Liver (tissue), 9 donors: Measurements from ENCODE around the gene WDR82. TPM values are rescaled to one million over a fixed set of nuclear protein-coding genes. Genes with fewer than 3 reads are reported as not detected.

Experiments used
- DNase-seq: peaks from one replicate; pipeline ENCODE4 v3.0.0-alpha.2; 2017; ENCODE audit warnings: low spot score
- H3K27ac ChIP-seq, 2 donors: one replicate each; pipeline ENCODE4 v1.7.0; 2013; ENCODE audit warnings: inconsistent platforms in 2 of 2, low read length in 2 of 2, control low read depth in 1 of 2, low read depth in 1 of 2, mild to moderate bottlenecking in 1 of 2
- H3K27me3 ChIP-seq, 4 donors: one replicate each; pipeline versions ENCODE4 v1.6.1 to v1.7.0; 2013; ENCODE audit warnings: low read length in 3 of 4, inconsistent platforms in 1 of 4, mild to moderate bottlenecking in 1 of 4, moderate library complexity in 1 of 4; ENCODE audit not compliant: control insufficient read depth in 4 of 4, insufficient read depth in 4 of 4
- H3K36me3 ChIP-seq, 4 donors: one replicate each; pipeline versions ENCODE4 v1.6.1 to v1.7.0; 2013; ENCODE audit warnings: low read length in 3 of 4, mild to moderate bottlenecking in 3 of 4, low read depth in 1 of 4, moderate library complexity in 1 of 4; ENCODE audit not compliant: control insufficient read depth in 4 of 4, insufficient read depth in 3 of 4
- H3K4me1 ChIP-seq, 4 donors: one replicate each; pipeline versions ENCODE4 v1.6.1 to v1.7.0; 2013; ENCODE audit warnings: low read length in 3 of 4, mild to moderate bottlenecking in 3 of 4, moderate library complexity in 1 of 4; ENCODE audit not compliant: control insufficient read depth in 4 of 4, insufficient read depth in 4 of 4
- H3K4me3 ChIP-seq, 3 donors: one replicate each; pipeline versions ENCODE4 v1.6.1 to v1.7.0; 2013; ENCODE audit warnings: low read length in 3 of 3, control low read depth in 1 of 3, low read depth in 1 of 3, mild to moderate bottlenecking in 1 of 3
- H3K9ac ChIP-seq, 2 donors: one replicate each; pipeline ENCODE4 v1.7.0; 2013; ENCODE audit warnings: low read length in 2 of 2, mild to moderate bottlenecking in 2 of 2, moderate library complexity in 2 of 2, control low read depth in 1 of 2, low read depth in 1 of 2
- H3K9me3 ChIP-seq, 4 donors: one replicate each; pipeline versions ENCODE4 v1.6.1 to v1.7.0; 2013; ENCODE audit warnings: low read length in 3 of 4; ENCODE audit not compliant: control insufficient read depth in 4 of 4
- ATF3 ChIP-seq: IDR thresholded peaks from 2 replicates; pipeline ENCODE4 v1.6.1; 2016; ENCODE audit warnings: antibody characterized with exemption
- CTCF ChIP-seq: fragments of 150-350 bp; IDR thresholded peaks from 2 replicates; pipeline ENCODE4 v1.5.1; 2017; ENCODE audit warnings: improper control_type of control experiment, low read depth, low read length; ENCODE audit not compliant: missing input control
- EGR1 ChIP-seq, 2 donors: IDR thresholded peaks; 2 replicates each; pipeline ENCODE4 v1.6.1; 2016 to 2018; ENCODE audit warnings: antibody characterized with exemption in 2 of 2, low read depth in 2 of 2
- FOXA1 ChIP-seq: IDR thresholded peaks from 2 replicates; pipeline ENCODE4 v1.6.1; 2016; ENCODE audit warnings: antibody characterized with exemption
- FOXA2 ChIP-seq: IDR thresholded peaks from 2 replicates; pipeline ENCODE4 v1.6.1; 2016; ENCODE audit warnings: antibody characterized with exemption
- GABPA ChIP-seq, 2 donors: IDR thresholded peaks in 1 of 2; conservative IDR thresholded peaks in 1 of 2; 2 replicates each; pipeline ENCODE4 v1.6.1; 2016; ENCODE audit warnings: antibody characterized with exemption in 2 of 2, mild to moderate bottlenecking in 1 of 2, moderate library complexity in 1 of 2
- HNF4A ChIP-seq, 2 donors: conservative IDR thresholded peaks; 2 replicates each; pipeline ENCODE4 v1.6.1; 2016; ENCODE audit warnings: antibody characterized with exemption in 2 of 2, mild to moderate bottlenecking in 2 of 2
- HNF4G ChIP-seq: IDR thresholded peaks from 2 replicates; pipeline ENCODE4 v1.6.1; 2016; ENCODE audit warnings: antibody characterized with exemption
- JUND ChIP-seq, 2 donors: IDR thresholded peaks; 2 replicates each; pipeline ENCODE4 v1.6.1; 2016; ENCODE audit warnings: antibody characterized with exemption in 2 of 2
- MAX ChIP-seq: IDR thresholded peaks from 2 replicates; pipeline ENCODE4 v1.6.1; 2016; ENCODE audit warnings: antibody characterized with exemption
- NR2F2 ChIP-seq: IDR thresholded peaks from 2 replicates; pipeline ENCODE4 v1.6.1; 2016; ENCODE audit warnings: antibody characterized with exemption
- RAD21 ChIP-seq, 2 donors: IDR thresholded peaks; 2 replicates each; pipeline ENCODE4 v1.6.1; 2016; ENCODE audit warnings: antibody characterized with exemption in 2 of 2, mild to moderate bottlenecking in 2 of 2
- REST ChIP-seq: IDR thresholded peaks from 2 replicates; pipeline ENCODE4 v1.6.1; 2016; ENCODE audit warnings: antibody characterized with exemption, mild to moderate bottlenecking
- RXRA ChIP-seq, 2 donors: IDR thresholded peaks; 2 replicates each; pipeline ENCODE4 v1.6.1; 2017 to 2018; ENCODE audit warnings: antibody characterized with exemption in 2 of 2, mild to moderate bottlenecking in 1 of 2
- SP1 ChIP-seq: IDR thresholded peaks from 2 replicates; pipeline ENCODE4 v1.6.1; 2018; ENCODE audit warnings: antibody characterized with exemption, mild to moderate bottlenecking
- TAF1 ChIP-seq: conservative IDR thresholded peaks from 2 replicates; pipeline ENCODE4 v1.6.1; 2016; ENCODE audit warnings: antibody characterized with exemption, mild to moderate bottlenecking
- YY1 ChIP-seq: IDR thresholded peaks from 2 replicates; pipeline ENCODE4 v1.6.1; 2016; ENCODE audit warnings: antibody characterized with exemption, mild to moderate bottlenecking
- ZBTB33 ChIP-seq: IDR thresholded peaks from 2 replicates; pipeline ENCODE4 v1.6.1; 2016; ENCODE audit warnings: antibody characterized with exemption
- WGBS: extraction: QIAGEN DNeasy Blood & Tissue Kit; methylation state at CpG from one replicate; pipeline ENCODE4 v1.1.7; 2013; 5-methylcytosine and 5-hydroxymethylcytosine counted together
- polyA plus RNA-seq, 2 donors: library from polyadenylated mRNA; stranded (reverse) in 1 of 2; unstranded in 1 of 2; fragments of 200-250 nt in 1 of 2; fragments of >200 nt in 1 of 2; fragmentation: Nextera tagmentation in 1 of 2; extraction: Ambion mirVana in 1 of 2; gene quantifications; one replicate each; pipeline versions ENCODE4 v1.2.1 to v1.2.3, GENCODE V29; 2013 to 2015
- total RNA-seq, 2 donors: library from RNA; depleted of rRNA; stranded (reverse); fragments of >200 nt; gene quantifications; one replicate each; pipeline ENCODE4 v1.2.3, GENCODE V29; 2014
- donor health status: healthy.
- donor health status: healthy.
- donor health status: healthy.
- donor health status: healthy.
- donor health status: healthy.

The WDR82 gene
- total and polyA plus RNA-seq, 4 donors, result 4.3 to 44.3 (median 25.5) TPM

- no peaks in the 10 kb centered on the region for H3K27me3 ChIP-seq
- H3K4me1 ChIP-seq, result peaks cover 1 to 7% (median 4%) of the 10 kb centered on the region in 4 donors
- peaks cover 21 to 62% (median 48%) of the 10 kb centered on the region in 4 donors for H3K36me3 ChIP-seq
- H3K9ac ChIP-seq, result no peak overlapping the region
- H3K9me3 ChIP-seq, result no peaks in the 10 kb centered on the region
- 97% methylated on average over 6 of the region's 6 CpGs for WGBS
- TF ChIP-seq NR2F2, result no peak
- no peak for TF ChIP-seq YY1
- TF ChIP-seq MAX, result no peak
- TF ChIP-seq REST, result no peak
- no peak for TF ChIP-seq HNF4G
- H3K27ac ChIP-seq, result no peak overlapping the region
- no peak overlapping the region for H3K4me3 ChIP-seq
- no peak for DNase-seq
Observed at GRCh38 chr3:52265387-52265786, 13.1 kb downstream of the WDR82 start.

- DNase-seq, result no peak
- TF ChIP-seq FOXA2 (no peak), YY1 (no peak), TAF1 (no peak), CTCF (no peak), REST (no peak), SP1 (no peak), MAX (no peak), ZBTB33 (no peak), EGR1 (IDR thresholded peaks at IDR 0.05; ENCODE audit: low read depth in 2 of 2) (no peak), HNF4G (no peak), HNF4A (conservative IDR thresholded peaks at IDR 0.05) (no peak), GABPA (IDR thresholded peaks at IDR 0.05 in 1 of 2, conservative IDR thresholded peaks at IDR 0.05 in 1 of 2) (no peak), RAD21 (IDR thresholded peaks at IDR 0.05) (no peak), NR2F2 (no peak), ATF3 (no peak), RXRA (IDR thresholded peaks at IDR 0.05) (no peak), JUND (IDR thresholded peaks at IDR 0.05) (no peak), FOXA1 (no peak)
- Histone ChIP-seq H3K27ac (no peak overlapping the region), H3K27me3 (no peaks in the 10 kb centered on the region), H3K36me3 (peaks cover 24 to 81% (median 68%) of the 10 kb centered on the region in 4 donors), H3K4me3 (no peak overlapping the region), H3K9ac (no peak overlapping the region), H3K9me3 (no peaks in the 10 kb centered on the region), H3K4me1 (peaks cover 0 to 4% (median under 1%) of the 10 kb centered on the region in 4 donors)
Observed at GRCh38 chr3:52262447-52262846, 16.0 kb downstream of the WDR82 start.
